ENCODE results near the gene SKIDA1.
A peak's percentile ranks its signal among the peaks of the same experiment; 100 is the strongest.

The SKIDA1 gene

GRCh38 chr10:21526188-21526859 lies 842 bp upstream of the SKIDA1 start:
- DNase-seq (ENCODE audit: low read depth), result peak; percentile 86
- peak overlapping the region; percentile 79 for H3K4me3 ChIP-seq (ENCODE audit: low read depth, low read length)
- TF ChIP-seq MYC (IDR thresholded peaks at IDR 0.05; ENCODE audit: low read depth, low read length), result peak; percentile 3; the same call in 1 of the 2 replicates
- no peak for TF ChIP-seq POLR2A (IDR thresholded peaks at IDR 0.05; ENCODE audit: extremely low read depth, insufficient read length)

DNA sequence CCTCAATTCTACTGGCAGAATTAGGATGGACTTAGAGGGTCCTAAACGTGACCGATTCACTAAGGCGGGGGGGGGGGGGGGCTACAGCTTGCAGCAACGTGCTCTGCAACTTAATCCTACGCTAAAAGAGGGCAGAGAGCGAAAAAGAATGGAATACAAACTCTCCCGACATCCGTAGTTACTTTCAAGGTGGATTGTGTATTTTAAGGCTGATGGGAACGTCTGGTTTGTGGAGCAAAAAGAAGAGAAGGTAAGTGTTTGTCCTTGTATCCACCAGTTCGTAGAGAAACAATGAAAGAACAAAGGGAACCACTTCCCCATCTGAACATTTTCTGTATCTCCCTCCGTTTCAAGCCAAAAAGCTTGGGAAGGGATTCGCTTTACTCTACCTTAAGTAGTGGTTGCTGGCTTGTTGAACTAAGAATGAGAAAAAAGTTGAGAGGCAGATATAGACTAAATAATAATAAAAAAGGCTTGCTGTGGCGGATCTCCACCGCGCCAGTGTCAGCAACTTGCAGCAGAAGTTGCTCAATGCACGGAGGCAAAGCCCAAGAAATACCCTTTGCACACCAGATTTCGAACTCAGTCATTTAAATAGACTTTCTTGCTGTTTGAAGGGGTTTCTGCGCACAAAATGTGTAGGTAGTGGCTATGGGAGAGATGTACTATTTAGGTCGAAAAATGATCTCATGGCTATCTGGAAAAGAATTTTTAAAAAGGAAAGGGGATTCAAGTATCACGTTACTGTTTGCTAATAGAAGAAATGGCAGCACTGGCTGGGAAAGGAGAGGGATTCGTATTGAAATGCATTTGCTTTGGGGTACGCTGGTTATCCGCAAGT lies 736 bp downstream of the SKIDA1 start:
- peak; percentile 67 for DNase-seq (ENCODE audit: low read depth)
- TF ChIP-seq, protein P1, sequence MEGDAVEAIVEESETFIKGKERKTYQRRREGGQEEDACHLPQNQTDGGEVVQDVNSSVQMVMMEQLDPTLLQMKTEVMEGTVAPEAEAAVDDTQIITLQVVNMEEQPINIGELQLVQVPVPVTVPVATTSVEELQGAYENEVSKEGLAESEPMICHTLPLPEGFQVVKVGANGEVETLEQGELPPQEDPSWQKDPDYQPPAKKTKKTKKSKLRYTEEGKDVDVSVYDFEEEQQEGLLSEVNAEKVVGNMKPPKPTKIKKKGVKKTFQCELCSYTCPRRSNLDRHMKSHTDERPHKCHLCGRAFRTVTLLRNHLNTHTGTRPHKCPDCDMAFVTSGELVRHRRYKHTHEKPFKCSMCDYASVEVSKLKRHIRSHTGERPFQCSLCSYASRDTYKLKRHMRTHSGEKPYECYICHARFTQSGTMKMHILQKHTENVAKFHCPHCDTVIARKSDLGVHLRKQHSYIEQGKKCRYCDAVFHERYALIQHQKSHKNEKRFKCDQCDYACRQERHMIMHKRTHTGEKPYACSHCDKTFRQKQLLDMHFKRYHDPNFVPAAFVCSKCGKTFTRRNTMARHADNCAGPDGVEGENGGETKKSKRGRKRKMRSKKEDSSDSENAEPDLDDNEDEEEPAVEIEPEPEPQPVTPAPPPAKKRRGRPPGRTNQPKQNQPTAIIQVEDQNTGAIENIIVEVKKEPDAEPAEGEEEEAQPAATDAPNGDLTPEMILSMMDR (IDR thresholded peaks at IDR 0.05; ENCODE audit: low read depth, low read length), result no peak
- TF ChIP-seq MAX (IDR thresholded peaks at IDR 0.05; ENCODE audit: low read depth, low read length), result 0 out of 2 replicates have a peak, but pooled peaks have one; percentile 20
- H3K4me3 ChIP-seq (ENCODE audit: low read depth, low read length), result peak overlapping the region; percentile 83

GRCh38 chr10:21524131-21524525 lies 1.4 kb downstream of the SKIDA1 start:
- peak overlapping the region; percentile 83 for H3K4me3 ChIP-seq (ENCODE audit: low read depth, low read length)
- TF ChIP-seq, protein P1 (IDR thresholded peaks at IDR 0.05; ENCODE audit: low read depth, low read length), result no peak
- no peak for TF ChIP-seq MYC (IDR thresholded peaks at IDR 0.05; ENCODE audit: low read depth, low read length)
- TF ChIP-seq MAX (IDR thresholded peaks at IDR 0.05; ENCODE audit: low read depth, low read length), result no peak
- no peak for TF ChIP-seq POLR2A (IDR thresholded peaks at IDR 0.05; ENCODE audit: extremely low read depth, insufficient read length)
- DNase-seq (ENCODE audit: low read depth), result no peak

- TF ChIP-seq MYC (IDR thresholded peaks at IDR 0.05; ENCODE audit: low read depth, low read length) (no peak), POLR2A (IDR thresholded peaks at IDR 0.05; ENCODE audit: extremely low read depth, insufficient read length) (no peak), MAX (IDR thresholded peaks at IDR 0.05; ENCODE audit: low read depth, low read length) (no peak)
- TF ChIP-seq, protein P1 (IDR thresholded peaks at IDR 0.05; ENCODE audit: low read depth, low read length), result no peak
- no peak overlapping the region for H3K4me3 ChIP-seq (ENCODE audit: low read depth, low read length)
- DNase-seq (ENCODE audit: low read depth), result no peak
Measured at GRCh38 chr10:21523557-21524008, 1.9 kb downstream of the SKIDA1 start.

- TF ChIP-seq MYC (IDR thresholded peaks at IDR 0.05; ENCODE audit: low read depth, low read length), result no peak
- no peak for TF ChIP-seq MAX (IDR thresholded peaks at IDR 0.05; ENCODE audit: low read depth, low read length)
- peak; percentile 20 for DNase-seq (ENCODE audit: low read depth)
- H3K4me3 ChIP-seq (ENCODE audit: low read depth, low read length), result no peak overlapping the region
Measured at GRCh38 chr10:21522631-21523406, 2.7 kb downstream of the SKIDA1 start.

DNA sequence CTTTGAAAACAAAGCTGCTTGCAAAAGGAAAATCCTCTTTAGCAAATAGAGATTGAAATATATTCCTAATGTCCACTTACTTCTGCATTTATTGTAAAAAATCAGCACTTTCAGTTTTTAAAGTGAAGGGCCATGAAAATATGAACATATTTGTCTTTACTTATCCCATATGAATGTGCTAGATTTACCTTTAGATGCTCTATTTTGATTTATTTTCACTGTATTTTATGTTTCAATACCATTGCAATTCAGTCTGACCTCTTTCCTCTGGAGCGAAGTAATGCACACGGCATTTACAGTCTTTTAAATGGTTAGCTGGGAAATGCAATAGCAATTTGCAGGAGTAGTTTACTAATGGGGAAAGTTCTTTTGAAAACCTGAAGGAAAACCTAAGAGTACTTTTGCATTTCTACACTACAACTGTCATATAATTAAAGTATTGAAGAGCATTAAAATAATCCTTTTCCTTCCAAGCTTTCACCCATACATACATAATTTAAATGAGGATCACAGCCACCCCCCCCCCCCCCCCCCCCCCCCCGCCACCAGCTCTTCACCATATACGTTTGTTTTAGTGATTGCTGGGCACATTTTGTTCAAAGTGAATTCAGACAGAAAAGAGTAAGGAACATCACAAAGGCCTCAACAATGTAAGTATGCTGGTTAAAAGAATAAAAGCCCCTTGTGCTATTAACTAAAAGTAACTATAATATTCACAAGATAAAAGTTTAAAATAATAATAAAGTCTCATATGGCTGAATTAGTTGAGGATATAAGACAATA lies 3.5 kb downstream of the SKIDA1 start:
- DNase-seq (ENCODE audit: low read depth), result no peak
- no peak for TF ChIP-seq POLR2A (IDR thresholded peaks at IDR 0.05; ENCODE audit: extremely low read depth, insufficient read length)
- TF ChIP-seq MAX (IDR thresholded peaks at IDR 0.05; ENCODE audit: low read depth, low read length), result no peak
- TF ChIP-seq, protein P1 (IDR thresholded peaks at IDR 0.05; ENCODE audit: low read depth, low read length), result no peak
- TF ChIP-seq MYC (IDR thresholded peaks at IDR 0.05; ENCODE audit: low read depth, low read length), result no peak
- H3K4me3 ChIP-seq (ENCODE audit: low read depth, low read length), result no peak overlapping the region
